Endometrium (tissue), 2 donors: ENCODE measurements around the gene ANO1.
"Not testable (repeated sequence)": the region's sequence is repeated elsewhere in the genome, so short reads cannot be mapped to it uniquely, and the experiment has no call there.

Experiments
- FAIRE-seq: peaks from 2 replicates; lab custom pipeline; 2012; peaks lifted over from hg19 to GRCh38; lab: Jason Lieb, UNC
- donor health status: control.
- donor health status: control.

The ANO1 gene

GRCh38 chr11:70078095-70078780, at the start of gene ANO1:
ANO1 (plus strand) TSS chr11:70078317; CDS start chr11:70078607, 290 bp downstream.
- FAIRE-seq, result no peak

GRCh38 chr11:70029115-70029860, 48.8 kb upstream of the ANO1 start:
- no peak for FAIRE-seq

GRCh38 chr11:70029861-70030380, 48.2 kb upstream of the ANO1 start:
- FAIRE-seq, result no peak

- no peak for FAIRE-seq
Measured at GRCh38 chr11:70030412-70030811, 47.7 kb upstream of the ANO1 start.

- FAIRE-seq, result no peak
Measured at GRCh38 chr11:70031631-70032469, 46.3 kb upstream of the ANO1 start.

- no peak for FAIRE-seq
Measured at GRCh38 chr11:70032470-70032795, 45.7 kb upstream of the ANO1 start.

GRCh38 chr11:70032943-70033710, 45.0 kb upstream of the ANO1 start:
- FAIRE-seq, result no peak

- no peak for FAIRE-seq
Measured at GRCh38 chr11:70033711-70034070, 44.4 kb upstream of the ANO1 start.

GRCh38 chr11:70034740-70035365, 43.3 kb upstream of the ANO1 start:
- FAIRE-seq, result no peak

- not testable (repeated sequence) for FAIRE-seq
Measured at GRCh38 chr11:70035665-70036064, 42.5 kb upstream of the ANO1 start.

GRCh38 chr11:70036971-70037882, 40.9 kb upstream of the ANO1 start:
- FAIRE-seq, result no peak

- FAIRE-seq, result no peak
Measured at GRCh38 chr11:70038034-70038834, 39.9 kb upstream of the ANO1 start.

GRCh38 chr11:70040452-70040851, 37.7 kb upstream of the ANO1 start:
- no peak for FAIRE-seq

GRCh38 chr11:70040869-70041501, 37.1 kb upstream of the ANO1 start:
- FAIRE-seq, result no peak

- no peak for FAIRE-seq
Measured at GRCh38 chr11:70043482-70043881, 34.6 kb upstream of the ANO1 start.

- FAIRE-seq, result no peak
Measured at GRCh38 chr11:70046089-70046488, 32.0 kb upstream of the ANO1 start.

- FAIRE-seq, result no peak
Measured at GRCh38 chr11:70048279-70049024, 29.7 kb upstream of the ANO1 start.

GRCh38 chr11:70049045-70049444, 29.1 kb upstream of the ANO1 start:
- FAIRE-seq, result no peak
